GM12865 (cell line): ENCODE results near the gene SPRN.

Source experiments
- DNase-seq: peaks from one replicate; pipeline ENCODE4 v3.0.0; 2010; ENCODE audit warnings: low read depth
- H3K4me3 ChIP-seq: 2 replicates; pipeline ENCODE4 v1.5.1; 2011; ENCODE audit warnings: mild to moderate bottlenecking, low read depth, low read length, control low read depth
- TF ChIP-seq, protein P1 (sequence below): IDR thresholded peaks from 2 replicates; pipeline ENCODE4 v1.5.1; 2011; ENCODE audit warnings: low read length, control low read depth, low read depth, inconsistent platforms; ENCODE audit not compliant: insufficient read depth; ENCODE audit errors: missing control alignments

The SPRN gene

DNA sequence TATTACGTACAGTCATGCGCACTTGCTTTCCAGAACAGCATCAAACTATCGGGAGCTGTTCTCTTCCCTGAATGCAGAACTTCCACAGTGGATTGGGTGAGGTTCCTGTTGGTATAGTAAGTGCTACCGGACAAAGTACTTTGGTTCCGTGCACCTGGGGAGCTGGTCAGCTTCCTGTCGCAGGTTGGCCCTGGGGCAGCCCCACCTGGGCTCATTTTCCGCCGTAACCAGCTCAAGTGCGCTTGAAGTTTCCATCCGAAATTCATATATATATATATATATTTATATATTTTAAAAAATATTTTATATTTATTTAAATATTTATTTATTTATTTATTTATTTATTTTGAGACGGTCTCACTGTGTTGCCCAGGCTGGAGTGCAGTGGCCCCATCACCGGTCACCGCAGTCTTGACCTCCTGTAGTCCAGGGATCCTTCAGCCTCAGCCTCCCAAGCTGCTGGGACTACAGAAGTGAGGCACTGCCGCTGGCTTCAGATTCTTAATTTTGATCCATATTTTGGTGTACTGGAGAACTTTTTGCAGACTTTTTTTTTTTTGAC is 35.9 kb upstream of the SPRN start:
- H3K4me3 ChIP-seq: no peak overlapping the region
- DNase-seq: no peak
- TF ChIP-seq, protein P1, sequence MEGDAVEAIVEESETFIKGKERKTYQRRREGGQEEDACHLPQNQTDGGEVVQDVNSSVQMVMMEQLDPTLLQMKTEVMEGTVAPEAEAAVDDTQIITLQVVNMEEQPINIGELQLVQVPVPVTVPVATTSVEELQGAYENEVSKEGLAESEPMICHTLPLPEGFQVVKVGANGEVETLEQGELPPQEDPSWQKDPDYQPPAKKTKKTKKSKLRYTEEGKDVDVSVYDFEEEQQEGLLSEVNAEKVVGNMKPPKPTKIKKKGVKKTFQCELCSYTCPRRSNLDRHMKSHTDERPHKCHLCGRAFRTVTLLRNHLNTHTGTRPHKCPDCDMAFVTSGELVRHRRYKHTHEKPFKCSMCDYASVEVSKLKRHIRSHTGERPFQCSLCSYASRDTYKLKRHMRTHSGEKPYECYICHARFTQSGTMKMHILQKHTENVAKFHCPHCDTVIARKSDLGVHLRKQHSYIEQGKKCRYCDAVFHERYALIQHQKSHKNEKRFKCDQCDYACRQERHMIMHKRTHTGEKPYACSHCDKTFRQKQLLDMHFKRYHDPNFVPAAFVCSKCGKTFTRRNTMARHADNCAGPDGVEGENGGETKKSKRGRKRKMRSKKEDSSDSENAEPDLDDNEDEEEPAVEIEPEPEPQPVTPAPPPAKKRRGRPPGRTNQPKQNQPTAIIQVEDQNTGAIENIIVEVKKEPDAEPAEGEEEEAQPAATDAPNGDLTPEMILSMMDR: no peak

DNA sequence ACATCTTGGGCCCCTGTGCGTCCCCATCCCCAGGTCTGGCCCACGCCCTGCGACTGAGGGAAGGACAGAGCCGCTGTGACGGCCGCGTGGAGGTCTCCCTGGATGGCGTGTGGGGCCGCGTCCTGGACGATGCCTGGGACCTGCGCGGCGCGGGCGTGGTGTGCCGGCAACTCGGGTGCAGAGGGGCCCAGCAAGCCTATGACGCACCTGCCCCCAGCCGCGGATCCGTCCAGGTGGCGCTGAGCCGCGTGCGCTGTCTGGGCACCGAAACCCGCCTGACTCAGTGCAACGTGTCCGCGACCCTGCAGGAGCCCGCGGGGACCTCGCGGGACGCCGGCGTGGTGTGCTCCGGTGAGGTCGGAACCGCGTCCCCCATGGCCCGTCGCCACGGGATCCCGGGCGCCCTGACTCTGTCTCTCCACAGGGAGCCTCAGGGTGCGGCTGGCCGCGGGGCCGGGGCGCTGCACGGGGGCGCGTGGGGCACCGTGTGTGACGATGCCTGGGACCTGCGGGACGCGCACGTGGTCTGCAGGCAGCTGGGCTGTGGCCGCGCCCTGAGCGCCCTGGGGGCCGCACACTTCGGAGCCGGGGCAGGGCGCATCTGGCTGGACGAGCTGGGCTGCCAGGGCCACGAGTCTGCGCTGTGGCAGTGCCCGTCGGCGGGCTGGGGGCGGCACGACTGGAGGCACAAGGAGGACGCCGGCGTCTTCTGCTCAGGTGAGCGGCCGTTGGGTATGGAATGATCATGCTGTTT is 35.2 kb upstream of the SPRN start:
- no peak for DNase-seq
- no peak overlapping the region for H3K4me3 ChIP-seq
- TF ChIP-seq, protein P1: no peak

DNA sequence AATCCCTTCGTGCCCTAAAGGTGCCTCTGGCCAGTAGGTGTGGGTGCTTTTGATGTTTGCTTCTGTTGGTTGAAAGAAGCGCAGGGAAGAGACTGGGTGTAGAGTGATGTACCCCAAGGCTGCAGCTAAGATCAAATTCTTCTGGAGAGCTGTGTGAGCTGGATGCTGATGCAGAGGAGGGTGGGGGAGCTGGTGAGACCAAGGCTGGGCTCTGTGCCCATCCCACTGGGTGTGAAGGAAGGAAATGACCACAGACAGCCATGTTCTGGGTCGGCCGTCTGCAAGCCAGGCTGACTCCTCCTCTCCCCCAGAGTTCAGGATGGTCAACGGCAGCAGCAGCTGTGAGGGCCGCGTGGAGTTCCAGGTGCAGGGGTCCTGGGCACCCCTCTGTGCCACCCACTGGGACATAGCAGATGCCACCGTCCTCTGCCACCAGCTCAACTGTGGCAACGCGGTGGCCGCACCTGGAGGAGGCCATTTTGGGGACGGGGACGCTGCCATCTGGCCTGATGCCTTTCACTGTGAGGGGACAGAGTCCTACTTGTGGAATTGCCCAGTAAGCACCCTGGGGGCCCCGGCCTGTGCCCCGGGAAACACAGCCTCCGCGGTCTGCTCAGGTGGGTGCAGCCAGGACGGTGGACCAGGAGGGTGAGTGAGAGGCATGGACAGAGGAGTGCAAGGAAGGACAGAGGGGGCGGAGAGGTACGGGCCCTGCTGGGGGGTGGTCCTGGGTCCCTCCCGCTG is 34.5 kb upstream of the SPRN start:
- TF ChIP-seq, protein P1: no peak
- H3K4me3 ChIP-seq: no peak overlapping the region
- DNase-seq: no peak

- TF ChIP-seq, protein P1: no peak
- H3K4me3 ChIP-seq: no peak overlapping the region
- DNase-seq: no peak
Measured at GRCh38 chr10:133458021-133458709, 33.7 kb upstream of the SPRN start.

DNA sequence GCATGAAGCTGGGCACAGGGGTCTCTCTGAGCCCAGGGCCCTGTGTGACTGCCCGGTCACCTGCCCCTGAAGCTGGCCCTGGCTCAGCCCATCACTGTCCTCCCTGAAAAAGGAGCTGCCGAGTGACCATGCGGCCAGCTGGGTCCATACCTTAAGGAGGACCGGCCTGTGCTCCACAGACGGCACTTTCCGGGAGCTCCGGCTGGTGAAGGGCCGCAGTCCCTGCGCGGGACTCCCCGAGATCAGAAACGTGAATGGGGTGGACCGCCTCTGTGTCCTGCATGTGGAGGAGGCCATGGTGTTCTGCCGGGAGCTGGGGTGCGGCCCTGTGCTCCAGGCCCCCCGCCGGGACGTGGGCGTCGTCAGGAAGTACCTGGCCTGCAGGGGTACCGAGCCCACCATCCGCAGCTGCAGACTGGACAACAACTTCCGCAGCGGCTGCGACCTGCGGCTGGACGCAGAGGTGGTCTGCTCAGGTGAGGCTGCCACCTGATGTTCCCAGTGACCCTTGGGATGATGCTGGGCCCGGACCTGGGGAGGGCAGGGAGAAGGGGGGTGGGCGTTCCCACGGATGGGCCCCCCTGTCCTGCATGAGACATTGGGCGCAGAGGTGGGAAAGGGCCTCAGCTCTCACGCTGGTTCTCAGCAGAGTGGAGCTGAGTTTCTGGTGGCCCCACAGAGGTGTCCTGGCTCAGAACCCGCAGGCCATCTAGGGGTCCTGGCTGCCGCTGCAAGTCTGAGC is 32.8 kb upstream of the SPRN start:
- no peak overlapping the region for H3K4me3 ChIP-seq
- no peak for DNase-seq
- TF ChIP-seq, protein P1: no peak

GRCh38 chr10:133456041-133456951 is 31.9 kb upstream of the SPRN start:
- no peak overlapping the region for H3K4me3 ChIP-seq
- DNase-seq: no peak
- TF ChIP-seq, protein P1: no peak
